ENCODE data around the gene CD164L2.

DNA sequence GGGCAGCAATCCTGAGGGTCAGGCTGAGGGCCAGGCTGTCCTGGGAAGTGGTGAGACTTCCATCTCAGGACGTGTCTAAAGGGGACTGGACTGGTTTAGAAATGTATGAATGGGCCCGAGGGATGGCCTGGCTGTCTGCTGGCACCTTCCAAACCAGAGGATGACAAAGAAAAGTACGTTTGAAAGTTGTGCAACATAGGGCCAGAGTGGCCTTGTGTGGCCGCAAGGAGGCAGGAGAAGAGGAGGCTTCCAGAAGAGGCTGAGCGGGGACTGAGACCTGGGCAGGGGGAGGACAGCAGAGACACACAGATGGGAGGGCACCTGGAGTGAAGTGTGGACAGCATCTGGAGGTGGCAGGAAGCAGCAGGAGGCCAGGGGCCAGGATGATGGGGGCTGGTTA is 43.9 kb downstream of the CD164L2 start:
- TF ChIP-seq, protein P1, sequence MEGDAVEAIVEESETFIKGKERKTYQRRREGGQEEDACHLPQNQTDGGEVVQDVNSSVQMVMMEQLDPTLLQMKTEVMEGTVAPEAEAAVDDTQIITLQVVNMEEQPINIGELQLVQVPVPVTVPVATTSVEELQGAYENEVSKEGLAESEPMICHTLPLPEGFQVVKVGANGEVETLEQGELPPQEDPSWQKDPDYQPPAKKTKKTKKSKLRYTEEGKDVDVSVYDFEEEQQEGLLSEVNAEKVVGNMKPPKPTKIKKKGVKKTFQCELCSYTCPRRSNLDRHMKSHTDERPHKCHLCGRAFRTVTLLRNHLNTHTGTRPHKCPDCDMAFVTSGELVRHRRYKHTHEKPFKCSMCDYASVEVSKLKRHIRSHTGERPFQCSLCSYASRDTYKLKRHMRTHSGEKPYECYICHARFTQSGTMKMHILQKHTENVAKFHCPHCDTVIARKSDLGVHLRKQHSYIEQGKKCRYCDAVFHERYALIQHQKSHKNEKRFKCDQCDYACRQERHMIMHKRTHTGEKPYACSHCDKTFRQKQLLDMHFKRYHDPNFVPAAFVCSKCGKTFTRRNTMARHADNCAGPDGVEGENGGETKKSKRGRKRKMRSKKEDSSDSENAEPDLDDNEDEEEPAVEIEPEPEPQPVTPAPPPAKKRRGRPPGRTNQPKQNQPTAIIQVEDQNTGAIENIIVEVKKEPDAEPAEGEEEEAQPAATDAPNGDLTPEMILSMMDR (IDR thresholded peaks at IDR 0.05): no peak
- TF ChIP-seq POLR2A (IDR thresholded peaks at IDR 0.05): no peak
- no peak for TF ChIP-seq POLR2AphosphoS5 (IDR thresholded peaks at IDR 0.05)
